ENCODE results near the gene IRF1. TPM values are rescaled to one million over a fixed set of nuclear protein-coding genes. Genes with fewer than 3 reads are reported as not detected.

IRF1 gene
- total and polyA plus RNA-seq, 2 of the 8 experiments (the other 6 are each of a cell fraction or from before 2014, with no cell fraction given) = 4.0 to 8.5 TPM

- TF ChIP-seq CHD7 (IDR thresholded peaks at IDR 0.05; ENCODE audit: insufficient replicate concordance, low read length) = no peak
- TF ChIP-seq GABPA (IDR thresholded peaks at IDR 0.05; ENCODE audit: borderline replicate concordance, insufficient read depth, low read length) = no peak
- TF ChIP-seq RNF2 (IDR thresholded peaks at IDR 0.05; ENCODE audit: borderline replicate concordance, low read depth, low read length, missing control alignments, poor library complexity, severe bottlenecking) = no peak
- no peak for TF ChIP-seq SP4 (IDR thresholded peaks at IDR 0.05; ENCODE audit: low read length)
- no peak for TF ChIP-seq RFX5 (IDR thresholded peaks at IDR 0.05; ENCODE audit: borderline replicate concordance, low read depth, low read length)
- TF ChIP-seq TBP (IDR thresholded peaks at IDR 0.05; ENCODE audit: low read depth, low read length) = no peak
- TF ChIP-seq BACH1 (IDR thresholded peaks at IDR 0.05; ENCODE audit: low read length) = no peak
- no peak for TF ChIP-seq CBX5 (IDR thresholded peaks at IDR 0.05; ENCODE audit: low read depth, low read length)
- no peak for TF ChIP-seq TCF12 (IDR thresholded peaks at IDR 0.05; ENCODE audit: low read depth, low read length)
- no peak for TF ChIP-seq TAF7 (optimal IDR thresholded peaks at IDR 0.05; ENCODE audit: borderline replicate concordance, low read depth, low read length)
- no peak for TF ChIP-seq KDM1A (IDR thresholded peaks at IDR 0.05; ENCODE audit: borderline replicate concordance, low read length)
- TF ChIP-seq FOSL1 (IDR thresholded peaks at IDR 0.05; ENCODE audit: insufficient read depth, low read depth, low read length) = no peak
Measured at GRCh38 chr5:132435886-132436285, 54.7 kb downstream of the IRF1 start (continued).

All from H1 (cell line).